Stimulated activated CD8-positive, alpha-beta memory T cell treated with anti-CD3 and anti-CD28 coated beads, Interleukin-7, amount 100 ng/mL, for 4 hours (primary cell): ENCODE data around the gene NOTO.
"Not testable (repeated sequence)": the region's sequence is repeated elsewhere in the genome, so short reads cannot be mapped to it uniquely, and the experiment has no call there.

Experiments
- DNase-seq, 2 donors: peaks; one replicate each; pipeline ENCODE4 v3.0.0-alpha.2; 2020; ENCODE audit warnings: low read depth in 2 of 2

The NOTO gene

GRCh38 chr2:73202156-73203054, at the start of gene NOTO:
TSS of gene NOTO (plus strand) at chr2:73202574. CDS start at chr2:73202667, 93 bp downstream.
- DNase-seq: no peak

- peak in 1 of 2 donors; percentile 19 for DNase-seq
These were observed 45.7 kb upstream of the NOTO start for GRCh38 chr2:73156539-73157124.

GRCh38 chr2:73162856-73163391, 39.5 kb upstream of the NOTO start:
- DNase-seq: no peak

- DNase-seq: peak; percentile 37 to 46
These were observed 38.6 kb upstream of the NOTO start for GRCh38 chr2:73163483-73164367.

- not testable (repeated sequence) for DNase-seq
These were observed 36.4 kb upstream of the NOTO start for GRCh38 chr2:73165978-73166377.

GRCh38 chr2:73166813-73167212, 35.6 kb upstream of the NOTO start:
- not testable (repeated sequence) for DNase-seq

GRCh38 chr2:73168348-73168747, 34.0 kb upstream of the NOTO start:
- DNase-seq: not testable (repeated sequence)

GRCh38 chr2:73170341-73170740, 32.0 kb upstream of the NOTO start:
- DNase-seq: not testable (repeated sequence)

- peak in 1 of 2 donors; percentile 21 for DNase-seq
These were observed 29.4 kb upstream of the NOTO start for GRCh38 chr2:73172963-73173362.

- no peak for DNase-seq
These were observed 28.6 kb upstream of the NOTO start for GRCh38 chr2:73173781-73174180.

- DNase-seq: no peak
These were observed 28.1 kb upstream of the NOTO start for GRCh38 chr2:73174244-73174643.

- DNase-seq: no peak
These were observed 27.3 kb upstream of the NOTO start for GRCh38 chr2:73174941-73175662.

- DNase-seq: peak; percentile 33 to 69
These were observed 26.6 kb upstream of the NOTO start for GRCh38 chr2:73175663-73176204.

GRCh38 chr2:73176205-73176880, 26.0 kb upstream of the NOTO start:
- DNase-seq: no peak

GRCh38 chr2:73176881-73177644, 25.3 kb upstream of the NOTO start:
- peak; percentile 74 to 82 for DNase-seq

GRCh38 chr2:73177645-73178255, 24.6 kb upstream of the NOTO start:
- DNase-seq: no peak

GRCh38 chr2:73185965-73186364, 16.4 kb upstream of the NOTO start:
- DNase-seq: no peak

GRCh38 chr2:73187549-73187948, 14.8 kb upstream of the NOTO start:
- no peak for DNase-seq

GRCh38 chr2:73197579-73197978, 4.8 kb upstream of the NOTO start:
- DNase-seq: no peak
